Liver (tissue), 3 donors: Measurements from ENCODE around the gene ATP12A.

Experiments
- ATF3 ChIP-seq: IDR thresholded peaks from 2 replicates; pipeline ENCODE4 v1.6.1; 2016; ENCODE audit warnings: antibody characterized with exemption
- CTCF ChIP-seq: fragments of 150-350 bp; IDR thresholded peaks from 2 replicates; pipeline ENCODE4 v1.5.1; 2017; ENCODE audit warnings: improper control_type of control experiment, low read depth, low read length; ENCODE audit not compliant: missing input control
- FOXA1 ChIP-seq: IDR thresholded peaks from 2 replicates; pipeline ENCODE4 v1.6.1; 2016; ENCODE audit warnings: antibody characterized with exemption
- FOXA2 ChIP-seq: IDR thresholded peaks from 2 replicates; pipeline ENCODE4 v1.6.1; 2016; ENCODE audit warnings: antibody characterized with exemption
- JUND ChIP-seq, 2 donors: IDR thresholded peaks; 2 replicates each; pipeline ENCODE4 v1.6.1; 2016; ENCODE audit warnings: antibody characterized with exemption in 2 of 2
- RXRA ChIP-seq, 2 donors: IDR thresholded peaks; 2 replicates each; pipeline ENCODE4 v1.6.1; 2017 to 2018; ENCODE audit warnings: antibody characterized with exemption in 2 of 2, mild to moderate bottlenecking in 1 of 2
- YY1 ChIP-seq: IDR thresholded peaks from 2 replicates; pipeline ENCODE4 v1.6.1; 2016; ENCODE audit warnings: antibody characterized with exemption, mild to moderate bottlenecking
- donor health status: healthy.
- donor health status: healthy.

DNA sequence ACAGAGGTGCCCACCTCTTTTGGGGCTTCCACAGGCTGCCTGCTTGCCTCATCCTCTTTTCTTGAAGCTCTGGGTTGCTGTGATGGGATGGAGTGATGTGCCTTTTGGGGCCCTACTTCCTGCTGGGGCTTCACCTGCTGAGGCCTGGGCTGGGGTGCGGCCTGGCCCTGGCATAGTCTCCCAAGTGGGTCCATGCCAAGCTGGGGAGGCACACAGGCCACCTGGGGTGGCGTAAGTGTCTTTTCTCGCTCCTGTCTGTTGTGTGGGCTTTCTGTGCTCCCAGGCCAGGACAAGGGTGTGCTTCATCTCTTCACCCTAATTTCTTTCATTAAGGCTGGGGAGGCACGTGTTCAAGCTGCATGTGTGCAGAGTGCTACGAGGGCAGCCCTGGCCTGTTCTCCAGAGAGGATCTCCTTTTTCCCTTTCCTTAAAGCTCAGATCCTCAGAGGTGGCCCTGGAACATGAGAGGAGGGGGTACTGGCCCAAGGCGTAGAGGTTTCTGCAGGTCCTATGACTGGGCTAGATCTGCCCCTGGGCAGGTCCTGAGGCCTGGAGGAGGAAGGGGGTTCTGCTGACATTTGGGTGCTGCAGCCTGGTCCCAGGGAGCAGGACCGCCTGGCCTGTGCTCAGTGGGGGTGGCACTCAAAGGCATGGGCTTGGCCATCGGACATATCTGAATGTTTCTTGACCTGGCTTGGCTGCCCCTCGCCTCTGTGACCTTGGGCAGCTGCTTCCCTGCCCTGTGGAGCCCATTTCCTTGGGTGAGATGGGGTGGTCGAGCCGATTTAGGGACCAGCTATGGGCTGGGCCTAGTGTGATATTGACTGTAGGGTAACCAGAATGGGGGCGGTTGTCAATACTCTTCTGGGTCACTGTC is 60.0 kb downstream of the ATP12A start:
- no peak for TF ChIP-seq CTCF
- TF ChIP-seq FOXA1, result no peak
- TF ChIP-seq RXRA (IDR thresholded peaks at IDR 0.05), result no peak
- TF ChIP-seq FOXA2, result no peak
- no peak for TF ChIP-seq ATF3
- no peak for TF ChIP-seq YY1
- no peak for TF ChIP-seq JUND (IDR thresholded peaks at IDR 0.05)
